ENCODE results near the gene CDH23. TPM values are rescaled to one million over a fixed set of nuclear protein-coding genes. Genes with fewer than 3 reads are reported as not detected.

The CDH23 gene
- total RNA-seq, 1 experiment from 2014 or later, result 2.1 TPM

GRCh38 chr10:71391701-71392100 lies 5.0 kb upstream of the CDH23 start:
- no peak for DNase-seq
- Histone ChIP-seq H3K9me3 (ENCODE audit: low read length) (no peaks in the 10 kb centered on the region), H3K9me2 (replicated peaks; ENCODE audit: insufficient read depth, low read length) (no peaks in the 10 kb centered on the region), H3K9ac (ENCODE audit: low read length) (no peak overlapping the region), H3K4me2 (ENCODE audit: low read depth, low read length, poor library complexity, severe bottlenecking) (no peak overlapping the region), H3K27me3 (ENCODE audit: low read length) (no peaks in the 10 kb centered on the region), H3K79me2 (ENCODE audit: low read length) (no peaks in the 10 kb centered on the region), H2AFZ (ENCODE audit: low read length) (no peak overlapping the region), H3K27ac (ENCODE audit: low read length) (no peak overlapping the region), H3K4me3 (ENCODE audit: low read length) (no peak overlapping the region), H4K20me1 (ENCODE audit: insufficient read depth, low read depth, low read length) (no peaks in the 10 kb centered on the region), H3K36me3 (ENCODE audit: insufficient read depth, low read length) (no peaks in the 10 kb centered on the region), H3K4me1 (ENCODE audit: low read length) (no peaks in the 10 kb centered on the region)

- no peaks in the 10 kb centered on the region for H3K9me2 ChIP-seq (replicated peaks; ENCODE audit: insufficient read depth, low read length)
- no peaks in the 10 kb centered on the region for H4K20me1 ChIP-seq (ENCODE audit: insufficient read depth, low read depth, low read length)
- H3K79me2 ChIP-seq (ENCODE audit: low read length), result no peaks in the 10 kb centered on the region
- H2AFZ ChIP-seq (ENCODE audit: low read length), result no peak overlapping the region
- H3K4me3 ChIP-seq (ENCODE audit: low read length), result no peak overlapping the region
- H3K4me2 ChIP-seq (ENCODE audit: low read depth, low read length, poor library complexity, severe bottlenecking), result no peak overlapping the region
- DNase-seq, result no peak
- H3K27me3 ChIP-seq (ENCODE audit: low read length), result no peaks in the 10 kb centered on the region
- no peaks in the 10 kb centered on the region for H3K36me3 ChIP-seq (ENCODE audit: insufficient read depth, low read length)
- no peak overlapping the region for H3K27ac ChIP-seq (ENCODE audit: low read length)
- no peaks in the 10 kb centered on the region for H3K4me1 ChIP-seq (ENCODE audit: low read length)
- no peaks in the 10 kb centered on the region for H3K9me3 ChIP-seq (ENCODE audit: low read length)
- no peak overlapping the region for H3K9ac ChIP-seq (ENCODE audit: low read length)
Observed at GRCh38 chr10:71392292-71392691, 4.4 kb upstream of the CDH23 start.

- Histone ChIP-seq H2AFZ (ENCODE audit: low read length) (no peak overlapping the region), H4K20me1 (ENCODE audit: insufficient read depth, low read depth, low read length) (no peaks in the 10 kb centered on the region), H3K4me2 (ENCODE audit: low read depth, low read length, poor library complexity, severe bottlenecking) (no peak overlapping the region), H3K9ac (ENCODE audit: low read length) (no peak overlapping the region), H3K4me3 (ENCODE audit: low read length) (no peak overlapping the region), H3K9me3 (ENCODE audit: low read length) (no peaks in the 10 kb centered on the region), H3K79me2 (ENCODE audit: low read length) (no peaks in the 10 kb centered on the region), H3K4me1 (ENCODE audit: low read length) (no peaks in the 10 kb centered on the region), H3K27ac (ENCODE audit: low read length) (no peak overlapping the region), H3K9me2 (replicated peaks; ENCODE audit: insufficient read depth, low read length) (no peaks in the 10 kb centered on the region), H3K27me3 (ENCODE audit: low read length) (no peaks in the 10 kb centered on the region), H3K36me3 (ENCODE audit: insufficient read depth, low read length) (no peaks in the 10 kb centered on the region)
- no peak for DNase-seq
Observed at GRCh38 chr10:71392791-71393781, 3.6 kb upstream of the CDH23 start.

GRCh38 chr10:71393841-71394475 lies 2.8 kb upstream of the CDH23 start:
- no peak overlapping the region for H3K4me2 ChIP-seq (ENCODE audit: low read depth, low read length, poor library complexity, severe bottlenecking)

GRCh38 chr10:71394926-71395562 lies 1.7 kb upstream of the CDH23 start:
- H3K79me2 ChIP-seq (ENCODE audit: low read length), result no peaks in the 10 kb centered on the region
- H3K4me3 ChIP-seq (ENCODE audit: low read length), result no peak overlapping the region
- H3K27me3 ChIP-seq (ENCODE audit: low read length), result no peaks in the 10 kb centered on the region
- H4K20me1 ChIP-seq (ENCODE audit: insufficient read depth, low read depth, low read length), result no peaks in the 10 kb centered on the region
- no peak for DNase-seq
- H3K9me3 ChIP-seq (ENCODE audit: low read length), result no peaks in the 10 kb centered on the region
- no peak overlapping the region for H2AFZ ChIP-seq (ENCODE audit: low read length)
- H3K4me1 ChIP-seq (ENCODE audit: low read length), result no peaks in the 10 kb centered on the region
- no peaks in the 10 kb centered on the region for H3K36me3 ChIP-seq (ENCODE audit: insufficient read depth, low read length)
- no peak overlapping the region for H3K9ac ChIP-seq (ENCODE audit: low read length)
- H3K27ac ChIP-seq (ENCODE audit: low read length), result no peak overlapping the region
- H3K9me2 ChIP-seq (replicated peaks; ENCODE audit: insufficient read depth, low read length), result no peaks in the 10 kb centered on the region
- no peak overlapping the region for H3K4me2 ChIP-seq (ENCODE audit: low read depth, low read length, poor library complexity, severe bottlenecking)

More at GRCh38 chr10:71393841-71394475, 2.8 kb upstream of the CDH23 start:
- Histone ChIP-seq H2AFZ (ENCODE audit: low read length) (no peak overlapping the region), H3K9me3 (ENCODE audit: low read length) (no peaks in the 10 kb centered on the region), H3K4me3 (ENCODE audit: low read length) (no peak overlapping the region), H3K9me2 (replicated peaks; ENCODE audit: insufficient read depth, low read length) (no peaks in the 10 kb centered on the region), H3K79me2 (ENCODE audit: low read length) (no peaks in the 10 kb centered on the region), H3K36me3 (ENCODE audit: insufficient read depth, low read length) (no peaks in the 10 kb centered on the region), H3K4me1 (ENCODE audit: low read length) (no peaks in the 10 kb centered on the region), H3K9ac (ENCODE audit: low read length) (no peak overlapping the region), H3K27me3 (ENCODE audit: low read length) (no peaks in the 10 kb centered on the region), H4K20me1 (ENCODE audit: insufficient read depth, low read depth, low read length) (no peaks in the 10 kb centered on the region), H3K27ac (ENCODE audit: low read length) (no peak overlapping the region)
- DNase-seq, result no peak

GRCh38 chr10:71395621-71396020 lies 1.1 kb upstream of the CDH23 start:
- H3K36me3 ChIP-seq (ENCODE audit: insufficient read depth, low read length), result no peaks in the 10 kb centered on the region
- no peak overlapping the region for H3K4me3 ChIP-seq (ENCODE audit: low read length)
- no peaks in the 10 kb centered on the region for H3K9me3 ChIP-seq (ENCODE audit: low read length)
- H3K79me2 ChIP-seq (ENCODE audit: low read length), result no peaks in the 10 kb centered on the region
- H3K27ac ChIP-seq (ENCODE audit: low read length), result no peak overlapping the region
- H3K4me2 ChIP-seq (ENCODE audit: low read depth, low read length, poor library complexity, severe bottlenecking), result no peak overlapping the region
- H3K9me2 ChIP-seq (replicated peaks; ENCODE audit: insufficient read depth, low read length), result no peaks in the 10 kb centered on the region
- no peak overlapping the region for H2AFZ ChIP-seq (ENCODE audit: low read length)
- no peaks in the 10 kb centered on the region for H3K27me3 ChIP-seq (ENCODE audit: low read length)
- no peaks in the 10 kb centered on the region for H3K4me1 ChIP-seq (ENCODE audit: low read length)
- no peak for DNase-seq
- H3K9ac ChIP-seq (ENCODE audit: low read length), result no peak overlapping the region
- H4K20me1 ChIP-seq (ENCODE audit: insufficient read depth, low read depth, low read length), result no peaks in the 10 kb centered on the region

- Histone ChIP-seq H3K9me2 (replicated peaks; ENCODE audit: insufficient read depth, low read length) (no peaks in the 10 kb centered on the region), H3K4me1 (ENCODE audit: low read length) (no peaks in the 10 kb centered on the region), H3K27me3 (ENCODE audit: low read length) (no peaks in the 10 kb centered on the region), H3K79me2 (ENCODE audit: low read length) (no peaks in the 10 kb centered on the region), H3K4me2 (ENCODE audit: low read depth, low read length, poor library complexity, severe bottlenecking) (no peak overlapping the region), H3K27ac (ENCODE audit: low read length) (no peak overlapping the region), H3K9ac (ENCODE audit: low read length) (no peak overlapping the region), H4K20me1 (ENCODE audit: insufficient read depth, low read depth, low read length) (no peaks in the 10 kb centered on the region), H3K9me3 (ENCODE audit: low read length) (no peaks in the 10 kb centered on the region), H3K36me3 (ENCODE audit: insufficient read depth, low read length) (no peaks in the 10 kb centered on the region), H3K4me3 (ENCODE audit: low read length) (no peak overlapping the region), H2AFZ (ENCODE audit: low read length) (no peak overlapping the region)
- DNase-seq, result no peak
Observed at GRCh38 chr10:71396084-71396710, 523 bp upstream of the CDH23 start.

All from Karpas-422 (cell line).